Measurements from ENCODE around the gene ABCC12.

Gene ABCC12

GRCh38 chr16:48156790-48157209, 1.0 kb upstream of the ABCC12 start:
- Mint-ChIP-seq H3K9me3 (no peaks in the 10 kb centered on the region), H3K4me1 (peaks cover 27% of the 10 kb centered on the region), H3K27ac (no peak overlapping the region), H3K27me3 (peaks cover 38% of the 10 kb centered on the region), H3K4me3 (no peak overlapping the region), H3K36me3 (ENCODE audit: low read depth) (no peaks in the 10 kb centered on the region)
- DNase-seq: peak; percentile 92
- no peak for ATAC-seq

- no peaks in the 10 kb centered on the region for H3K36me3 Mint-ChIP-seq (ENCODE audit: low read depth)
- ATAC-seq (no peak), DNase-seq (no peak)
- peaks cover 34% of the 10 kb centered on the region for H3K27me3 Mint-ChIP-seq
- no peaks in the 10 kb centered on the region for H3K9me3 Mint-ChIP-seq
- H3K27ac Mint-ChIP-seq: no peak overlapping the region
- peaks cover 21% of the 10 kb centered on the region for H3K4me1 Mint-ChIP-seq
- H3K4me3 Mint-ChIP-seq: no peak overlapping the region
These were observed 2.0 kb downstream of the ABCC12 start for GRCh38 chr16:48153774-48154173.

- Mint-ChIP-seq H3K27ac (no peak overlapping the region), H3K4me1 (peaks cover 6% of the 10 kb centered on the region), H3K9me3 (no peaks in the 10 kb centered on the region), H3K4me3 (no peak overlapping the region), H3K36me3 (ENCODE audit: low read depth) (no peaks in the 10 kb centered on the region), H3K27me3 (peaks cover 33% of the 10 kb centered on the region)
- no peak for DNase-seq
- ATAC-seq: no peak
These were observed 3.6 kb downstream of the ABCC12 start for GRCh38 chr16:48152226-48152625.

- no peak for ATAC-seq
- no peak for DNase-seq
- Mint-ChIP-seq H3K27ac (no peak overlapping the region), H3K9me3 (no peaks in the 10 kb centered on the region), H3K4me1 (no peaks in the 10 kb centered on the region), H3K27me3 (peaks cover 35% of the 10 kb centered on the region), H3K4me3 (no peak overlapping the region), H3K36me3 (ENCODE audit: low read depth) (no peaks in the 10 kb centered on the region)
These were observed 5.1 kb downstream of the ABCC12 start for GRCh38 chr16:48150707-48151106.

GRCh38 chr16:48146710-48147109, 9.1 kb downstream of the ABCC12 start:
- Mint-ChIP-seq H3K9me3 (no peaks in the 10 kb centered on the region), H3K4me1 (no peaks in the 10 kb centered on the region), H3K36me3 (ENCODE audit: low read depth) (no peaks in the 10 kb centered on the region), H3K27ac (no peak overlapping the region), H3K27me3 (peaks cover 31% of the 10 kb centered on the region), H3K4me3 (no peak overlapping the region)
- ATAC-seq (no peak), DNase-seq (no peak)

- H3K9me3 Mint-ChIP-seq: no peaks in the 10 kb centered on the region
- no peak for ATAC-seq
- no peak for DNase-seq
- H3K4me3 Mint-ChIP-seq: no peak overlapping the region
- no peaks in the 10 kb centered on the region for H3K36me3 Mint-ChIP-seq (ENCODE audit: low read depth)
- peaks cover 31% of the 10 kb centered on the region for H3K27me3 Mint-ChIP-seq
- no peaks in the 10 kb centered on the region for H3K4me1 Mint-ChIP-seq
- no peak overlapping the region for H3K27ac Mint-ChIP-seq
These were observed 9.7 kb downstream of the ABCC12 start for GRCh38 chr16:48146131-48146530.

- no peak for DNase-seq
- H3K9me3 Mint-ChIP-seq: no peaks in the 10 kb centered on the region
- no peak overlapping the region for H3K27ac Mint-ChIP-seq
- no peaks in the 10 kb centered on the region for H3K36me3 Mint-ChIP-seq (ENCODE audit: low read depth)
- H3K27me3 Mint-ChIP-seq: peaks cover 30% of the 10 kb centered on the region
- ATAC-seq: no peak
- H3K4me1 Mint-ChIP-seq: no peaks in the 10 kb centered on the region
- H3K4me3 Mint-ChIP-seq: no peak overlapping the region
These were observed 11.9 kb downstream of the ABCC12 start for GRCh38 chr16:48143812-48144368.

GRCh38 chr16:48140821-48141220, 15.0 kb downstream of the ABCC12 start:
- DNase-seq (no peak), ATAC-seq (no peak)
- Mint-ChIP-seq H3K4me3 (no peak overlapping the region), H3K27ac (no peak overlapping the region), H3K4me1 (no peaks in the 10 kb centered on the region), H3K27me3 (peaks cover 23% of the 10 kb centered on the region), H3K36me3 (ENCODE audit: low read depth) (no peaks in the 10 kb centered on the region), H3K9me3 (no peaks in the 10 kb centered on the region)

GRCh38 chr16:48139517-48139916, 16.3 kb downstream of the ABCC12 start:
- no peak overlapping the region for H3K27ac Mint-ChIP-seq
- H3K4me1 Mint-ChIP-seq: no peaks in the 10 kb centered on the region
- H3K4me3 Mint-ChIP-seq: no peak overlapping the region
- H3K36me3 Mint-ChIP-seq (ENCODE audit: low read depth): no peaks in the 10 kb centered on the region
- no peaks in the 10 kb centered on the region for H3K9me3 Mint-ChIP-seq
- ATAC-seq (no peak), DNase-seq (no peak)
- H3K27me3 Mint-ChIP-seq: peaks cover 24% of the 10 kb centered on the region

GRCh38 chr16:48138543-48138942, 17.2 kb downstream of the ABCC12 start:
- H3K4me3 Mint-ChIP-seq: no peak overlapping the region
- no peak overlapping the region for H3K27ac Mint-ChIP-seq
- no peaks in the 10 kb centered on the region for H3K4me1 Mint-ChIP-seq
- H3K27me3 Mint-ChIP-seq: peaks cover 20% of the 10 kb centered on the region
- ATAC-seq: no peak
- no peak for DNase-seq
- H3K9me3 Mint-ChIP-seq: no peaks in the 10 kb centered on the region
- no peaks in the 10 kb centered on the region for H3K36me3 Mint-ChIP-seq (ENCODE audit: low read depth)

- Mint-ChIP-seq H3K9me3 (no peaks in the 10 kb centered on the region), H3K27ac (no peak overlapping the region), H3K4me1 (no peaks in the 10 kb centered on the region), H3K36me3 (ENCODE audit: low read depth) (no peaks in the 10 kb centered on the region), H3K27me3 (peaks cover 19% of the 10 kb centered on the region), H3K4me3 (no peak overlapping the region)
- DNase-seq (no peak), ATAC-seq (no peak)
These were observed 18.0 kb downstream of the ABCC12 start for GRCh38 chr16:48137822-48138221.

- H3K4me3 Mint-ChIP-seq: no peak overlapping the region
- no peak for DNase-seq
- no peaks in the 10 kb centered on the region for H3K9me3 Mint-ChIP-seq
These were observed 19.0 kb downstream of the ABCC12 start for GRCh38 chr16:48136547-48137360.

GRCh38 chr16:48133455-48134211, 22.2 kb downstream of the ABCC12 start:
- Mint-ChIP-seq H3K4me3 (no peak overlapping the region), H3K4me1 (no peaks in the 10 kb centered on the region), H3K27me3 (peaks cover 16% of the 10 kb centered on the region), H3K9me3 (no peaks in the 10 kb centered on the region), H3K36me3 (ENCODE audit: low read depth) (no peaks in the 10 kb centered on the region), H3K27ac (no peak overlapping the region)
- ATAC-seq (no peak), DNase-seq (no peak)

More at GRCh38 chr16:48136547-48137360, 19.0 kb downstream of the ABCC12 start:
- H3K27me3 Mint-ChIP-seq: peaks cover 12% of the 10 kb centered on the region
- no peaks in the 10 kb centered on the region for H3K4me1 Mint-ChIP-seq
- no peaks in the 10 kb centered on the region for H3K36me3 Mint-ChIP-seq (ENCODE audit: low read depth)
- no peak for ATAC-seq
- no peak overlapping the region for H3K27ac Mint-ChIP-seq

- no peaks in the 10 kb centered on the region for H3K36me3 Mint-ChIP-seq (ENCODE audit: low read depth)
- H3K4me1 Mint-ChIP-seq: no peaks in the 10 kb centered on the region
- no peak overlapping the region for H3K4me3 Mint-ChIP-seq
- H3K9me3 Mint-ChIP-seq: no peaks in the 10 kb centered on the region
- no peak overlapping the region for H3K27ac Mint-ChIP-seq
- no peak for ATAC-seq
- no peak for DNase-seq
- peaks cover 16% of the 10 kb centered on the region for H3K27me3 Mint-ChIP-seq
These were observed 23.1 kb downstream of the ABCC12 start for GRCh38 chr16:48132696-48133095.
